Stimulated activated CD8-positive, alpha-beta memory T cell treated with anti-CD3 and anti-CD28 coated beads, Interleukin-15, amount 100 ng/mL, for 1 hour (primary cell): ENCODE measurements around the gene DVL1.

ENCODE experiments used
- DNase-seq: peaks from one replicate; pipeline ENCODE4 v3.0.0-alpha.2; 2020; ENCODE audit warnings: low read depth

The DVL1 gene

GRCh38 chr1:1340185-1340584 is 9.0 kb downstream of the DVL1 start:
- no peak for DNase-seq

GRCh38 chr1:1338278-1338677 is 10.9 kb downstream of the DVL1 start:
- no peak for DNase-seq

- DNase-seq, result no peak
These were observed 11.4 kb downstream of the DVL1 start for GRCh38 chr1:1337793-1338147.

- DNase-seq, result no peak
These were observed 12.1 kb downstream of the DVL1 start for GRCh38 chr1:1336931-1337792.

- no peak for DNase-seq
These were observed 12.8 kb downstream of the DVL1 start for GRCh38 chr1:1336446-1336845.

- DNase-seq, result no peak
These were observed 13.4 kb downstream of the DVL1 start for GRCh38 chr1:1335792-1336248.

GRCh38 chr1:1335283-1335682 is 13.9 kb downstream of the DVL1 start:
- DNase-seq, result no peak

GRCh38 chr1:1334835-1335234 is 14.4 kb downstream of the DVL1 start:
- no peak for DNase-seq

- DNase-seq, result no peak
These were observed 15.5 kb downstream of the DVL1 start for GRCh38 chr1:1333551-1334241.

GRCh38 chr1:1332774-1333480 is 16.3 kb downstream of the DVL1 start:
- DNase-seq, result no peak

- no peak for DNase-seq
These were observed 17.0 kb downstream of the DVL1 start for GRCh38 chr1:1332031-1332755.

GRCh38 chr1:1331068-1331965 is 17.9 kb downstream of the DVL1 start, which contains the start of gene TAS1R3:
Gene TAS1R3 (plus strand): TSS chr1:1331280. CDS start chr1:1331346, 66 bp downstream.
- no peak for DNase-seq

- DNase-seq, result no peak
These were observed 18.7 kb downstream of the DVL1 start for GRCh38 chr1:1330366-1331067.

GRCh38 chr1:1329304-1330210 is 19.7 kb downstream of the DVL1 start:
- no peak for DNase-seq

- no peak for DNase-seq
These were observed 21.0 kb downstream of the DVL1 start for GRCh38 chr1:1328254-1328653.

GRCh38 chr1:1327291-1327690 is 21.9 kb downstream of the DVL1 start:
- no peak for DNase-seq

GRCh38 chr1:1326075-1326605 is 23.1 kb downstream of the DVL1 start:
- DNase-seq, result no peak

- no peak for DNase-seq
These were observed 23.7 kb downstream of the DVL1 start for GRCh38 chr1:1325288-1326074.
